Keratinocyte (primary cell): ENCODE measurements around the gene DAPK2.

Source experiments
- CTCF ChIP-seq, 3 experiments: IDR thresholded peaks in 1 of 3; conservative IDR thresholded peaks in 1 of 3; optimal IDR thresholded peaks in 1 of 3; 2 replicates in 2 of 3; 3 replicates in 1 of 3; pipeline versions ENCODE3 to v1.5.1; 2011; ENCODE audit warnings: low read length in 3 of 3, mild to moderate bottlenecking in 3 of 3, moderate library complexity in 2 of 3, control low read depth in 1 of 3, inconsistent platforms in 1 of 3; ENCODE audit not compliant: insufficient read depth in 2 of 3; ENCODE audit errors: extremely low read depth in 1 of 3
- EZH2 ChIP-seq: IDR thresholded peaks from one replicate; pipeline ENCODE4 v1.6.1; 2012; ENCODE audit warnings: inconsistent platforms, mild to moderate bottlenecking, low read length, moderate library complexity

- no peak for TF ChIP-seq CTCF (optimal IDR thresholded peaks at IDR 0.05 in 1 of 3, IDR thresholded peaks at IDR 0.05 in 1 of 3, conservative IDR thresholded peaks at IDR 0.05 in 1 of 3; ENCODE audit: extremely low read depth in 1 of 3, insufficient read depth in 2 of 3, low read length in 3 of 3)
- TF ChIP-seq EZH2: no peak
These were observed 26.5 kb downstream of the DAPK2 start for GRCh38 chr15:64019764-64020163.
